GM12872 (cell line): ENCODE results near the gene KLHL24.

Experiments used
- TF ChIP-seq, protein P1 (sequence below): IDR thresholded peaks from 3 replicates; pipeline ENCODE4 v1.5.1; 2011; ENCODE audit warnings: low read depth, mild to moderate bottlenecking, low read length, moderate library complexity; ENCODE audit not compliant: insufficient read depth

KLHL24 gene

DNA sequence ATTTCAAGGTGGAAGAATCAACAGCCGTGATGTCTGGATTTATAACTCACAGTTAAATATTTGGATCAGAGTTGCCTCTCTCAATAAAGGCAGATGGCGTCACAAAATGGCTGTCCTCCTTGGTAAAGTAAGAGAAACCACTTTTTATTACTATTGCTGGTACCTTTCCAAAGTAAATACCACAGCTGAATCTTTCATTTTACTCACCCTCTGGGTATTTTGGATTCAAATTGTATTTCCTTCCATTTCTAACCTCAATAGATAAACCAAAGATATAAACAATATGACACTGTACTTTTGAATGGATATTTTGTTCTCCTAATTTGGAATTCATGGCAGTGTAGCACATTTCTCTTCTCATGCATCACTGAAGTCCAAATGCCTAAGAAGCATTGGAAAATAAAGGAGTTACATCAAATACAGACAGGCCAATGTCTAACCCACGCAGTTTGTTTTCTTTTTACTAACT is 29.5 kb downstream of the KLHL24 start:
- TF ChIP-seq, protein P1, sequence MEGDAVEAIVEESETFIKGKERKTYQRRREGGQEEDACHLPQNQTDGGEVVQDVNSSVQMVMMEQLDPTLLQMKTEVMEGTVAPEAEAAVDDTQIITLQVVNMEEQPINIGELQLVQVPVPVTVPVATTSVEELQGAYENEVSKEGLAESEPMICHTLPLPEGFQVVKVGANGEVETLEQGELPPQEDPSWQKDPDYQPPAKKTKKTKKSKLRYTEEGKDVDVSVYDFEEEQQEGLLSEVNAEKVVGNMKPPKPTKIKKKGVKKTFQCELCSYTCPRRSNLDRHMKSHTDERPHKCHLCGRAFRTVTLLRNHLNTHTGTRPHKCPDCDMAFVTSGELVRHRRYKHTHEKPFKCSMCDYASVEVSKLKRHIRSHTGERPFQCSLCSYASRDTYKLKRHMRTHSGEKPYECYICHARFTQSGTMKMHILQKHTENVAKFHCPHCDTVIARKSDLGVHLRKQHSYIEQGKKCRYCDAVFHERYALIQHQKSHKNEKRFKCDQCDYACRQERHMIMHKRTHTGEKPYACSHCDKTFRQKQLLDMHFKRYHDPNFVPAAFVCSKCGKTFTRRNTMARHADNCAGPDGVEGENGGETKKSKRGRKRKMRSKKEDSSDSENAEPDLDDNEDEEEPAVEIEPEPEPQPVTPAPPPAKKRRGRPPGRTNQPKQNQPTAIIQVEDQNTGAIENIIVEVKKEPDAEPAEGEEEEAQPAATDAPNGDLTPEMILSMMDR: no peak

DNA sequence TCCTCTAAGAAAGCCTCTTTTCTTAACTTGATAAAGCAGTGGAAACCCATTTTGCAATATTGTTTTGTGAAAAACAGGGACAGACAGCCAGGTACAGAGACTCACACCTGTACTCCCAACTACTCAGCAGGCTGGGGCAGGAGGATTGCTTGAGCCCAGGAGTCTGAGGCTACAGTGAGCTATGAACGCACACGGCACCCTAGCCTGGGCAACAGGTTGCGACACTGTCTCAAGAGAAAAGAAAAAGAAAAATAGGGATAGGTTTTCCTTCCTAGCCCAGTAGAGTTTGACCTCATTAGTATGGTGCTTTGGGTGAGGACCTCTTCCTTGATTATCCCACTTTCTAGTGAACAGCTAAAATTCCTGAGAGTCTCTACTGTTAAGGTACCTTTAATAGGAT is 44.6 kb downstream of the KLHL24 start:
- TF ChIP-seq, protein P1: no peak

DNA sequence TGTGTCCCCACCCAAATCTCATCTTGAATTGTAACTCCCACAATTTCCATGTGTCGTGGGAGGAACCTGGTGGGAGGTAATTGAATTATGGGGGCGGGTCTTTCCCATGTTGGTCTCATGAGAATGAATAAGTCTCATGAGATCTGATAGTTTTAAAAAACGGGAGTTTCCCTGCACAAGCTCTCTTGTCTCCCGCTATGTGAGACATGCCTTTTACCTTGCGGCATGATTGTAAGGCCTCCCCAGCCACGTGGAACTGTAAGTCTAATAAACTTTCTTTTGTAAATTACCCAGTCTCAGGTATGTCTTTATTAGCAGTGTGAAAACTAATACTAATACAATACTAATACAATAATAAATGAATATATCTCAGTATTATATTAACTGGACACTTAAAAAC is 52.3 kb downstream of the KLHL24 start:
- TF ChIP-seq, protein P1: no peak

DNA sequence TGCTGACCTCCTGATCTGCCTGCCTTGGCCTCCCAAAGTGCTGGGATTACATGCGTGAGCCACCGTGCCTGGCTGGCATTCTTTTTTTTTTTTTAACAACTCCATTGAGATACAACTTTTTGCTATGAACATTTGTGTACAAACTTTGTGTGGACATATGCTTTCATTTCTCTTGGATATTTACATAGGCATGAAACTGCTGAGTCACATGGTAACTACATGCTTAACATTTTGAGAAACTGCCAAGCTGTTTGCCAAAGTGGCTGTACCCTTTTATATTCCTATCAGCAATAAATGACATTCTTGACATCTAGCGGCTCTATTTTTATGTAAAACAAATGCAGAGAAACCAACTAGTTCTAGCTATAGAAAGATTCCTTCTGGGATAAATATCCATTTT is 53.5 kb downstream of the KLHL24 start:
- TF ChIP-seq, protein P1: no peak

DNA sequence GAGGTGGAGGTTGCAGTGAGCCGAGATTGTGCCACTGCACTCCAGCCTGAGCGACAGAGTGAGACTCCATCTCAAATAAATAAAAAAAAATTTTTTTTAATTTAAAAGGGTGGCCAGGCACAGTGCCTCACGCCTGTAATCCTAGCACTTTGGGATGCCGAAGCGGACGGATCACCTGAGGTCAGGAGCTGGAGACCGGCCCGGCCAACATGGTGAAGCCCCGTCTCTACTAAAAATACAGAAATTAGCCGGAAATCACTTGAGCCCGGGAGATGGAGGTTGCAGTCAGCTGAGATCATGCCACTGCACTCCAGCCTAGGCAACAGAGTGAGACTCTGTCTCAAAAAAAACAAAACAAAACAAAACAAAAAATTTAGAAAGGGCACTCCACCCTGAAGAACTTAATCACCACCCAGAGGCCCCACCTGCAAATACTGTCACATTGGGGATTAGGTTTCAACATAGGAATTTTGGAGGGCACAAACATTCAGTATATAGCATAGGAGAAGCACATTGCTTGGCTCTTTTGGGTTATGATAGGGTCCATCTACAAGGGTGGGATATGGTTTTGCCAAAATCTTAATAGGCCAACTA is 55.1 kb downstream of the KLHL24 start:
- TF ChIP-seq, protein P1: no peak

DNA sequence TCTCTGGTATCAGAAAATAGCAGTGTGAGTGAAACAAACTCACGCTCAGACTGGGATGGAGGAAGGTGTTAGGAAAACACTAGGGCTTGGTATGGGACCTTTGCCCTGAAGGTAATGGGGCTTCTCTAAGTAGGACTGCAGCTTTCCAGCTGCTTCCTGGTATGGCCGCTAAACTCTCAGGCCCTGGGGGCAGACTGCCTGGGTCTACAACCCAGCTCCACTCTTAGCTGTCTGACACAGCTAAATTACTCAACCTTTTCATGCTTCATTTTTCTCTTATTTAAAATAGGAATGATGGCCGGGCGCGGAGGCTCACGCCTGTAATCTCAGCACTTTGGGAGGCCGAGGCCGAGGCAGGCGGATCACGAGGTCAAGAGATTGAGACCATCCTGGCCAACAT is 57.0 kb downstream of the KLHL24 start:
- TF ChIP-seq, protein P1: no peak

DNA sequence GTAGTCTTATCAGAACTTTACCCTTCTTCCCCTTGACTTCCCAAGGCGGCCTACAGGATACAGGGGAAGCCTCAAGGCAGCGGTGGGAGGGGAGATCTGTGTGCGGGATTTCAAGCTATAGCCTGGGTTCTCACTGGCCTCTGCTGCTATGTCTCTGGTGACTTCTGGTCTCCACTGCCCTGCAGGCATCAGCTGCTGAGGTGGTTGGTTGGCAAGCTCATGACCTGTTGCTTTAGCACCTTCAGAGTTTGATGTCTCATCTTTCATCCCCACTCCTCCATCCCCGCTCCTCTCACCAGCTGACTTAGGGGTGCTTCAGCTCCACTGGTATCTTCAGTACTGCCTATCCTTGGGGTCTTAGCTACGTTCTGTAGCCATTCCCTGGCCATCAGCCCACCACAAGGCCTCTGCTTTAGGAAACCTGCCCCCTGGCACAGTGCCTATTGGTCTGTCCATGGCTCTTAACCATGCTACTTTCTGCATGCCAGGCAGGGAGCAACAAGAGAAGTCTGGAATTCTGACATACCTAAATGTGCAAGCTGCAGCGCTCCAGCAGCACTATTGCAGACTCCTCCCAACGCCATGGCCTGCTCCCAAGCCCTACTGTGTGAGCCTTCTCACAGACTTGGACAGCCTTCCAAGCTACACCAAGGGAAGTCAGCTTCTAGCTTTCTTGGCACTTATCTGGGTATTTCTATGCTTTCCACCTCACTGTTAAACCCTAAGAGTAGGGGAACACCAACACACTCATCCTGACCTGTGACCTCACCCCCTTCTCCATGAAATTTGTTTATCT is 60.3 kb downstream of the KLHL24 start:
- TF ChIP-seq, protein P1: no peak
